ENCODE measurements around the gene RAB37. TPM values are rescaled to one million over a fixed set of nuclear protein-coding genes. Genes with fewer than 3 reads are reported as not detected.

The RAB37 gene
- total and polyA plus RNA-seq, 8 donors, result 2.0 to 42.9 (median 5.3) TPM; not detected in 3

DNA sequence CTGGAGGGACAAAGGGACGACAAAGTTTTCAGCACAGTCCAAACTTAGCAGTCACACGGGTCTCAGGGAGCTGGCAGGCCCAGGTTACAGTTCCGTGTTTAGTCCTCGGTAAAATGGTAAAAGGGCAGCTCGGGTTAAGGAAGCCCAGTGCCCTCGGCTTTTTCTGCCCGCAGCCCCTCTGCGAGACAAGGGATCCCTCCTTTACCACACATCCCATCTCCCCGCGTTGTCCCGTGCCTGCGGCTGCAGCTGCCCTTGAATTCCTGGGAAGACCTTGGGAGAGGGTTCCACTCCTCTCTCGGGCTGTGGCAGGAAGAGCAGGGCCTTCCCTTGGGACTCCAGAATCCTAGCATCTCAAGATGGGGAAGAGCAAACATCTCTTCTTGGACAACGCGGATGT, 7.2 kb upstream of the RAB37 start:
- DNase-seq, result no peak
- Histone ChIP-seq H3K27ac (no peak overlapping the region), H3K9me3 (no peaks in the 10 kb centered on the region), H3K27me3 (peaks cover 0 to 22% (median 0%) of the 10 kb centered on the region in 3 donors), H3K4me3 (no peak overlapping the region), H3K4me1 (peaks cover 0 to 16% (median 4%) of the 10 kb centered on the region in 4 donors), H3K36me3 (no peaks in the 10 kb centered on the region)
- WGBS, 5 donors, result 89 to 92% (median 91%) methylated on average over 15 of the region's 15 CpGs
- TF ChIP-seq POLR2AphosphoS5 (IDR thresholded peaks at IDR 0.05), result no peak
- TF ChIP-seq EP300 (IDR thresholded peaks at IDR 0.05), result no peak
- TF ChIP-seq, protein P1, sequence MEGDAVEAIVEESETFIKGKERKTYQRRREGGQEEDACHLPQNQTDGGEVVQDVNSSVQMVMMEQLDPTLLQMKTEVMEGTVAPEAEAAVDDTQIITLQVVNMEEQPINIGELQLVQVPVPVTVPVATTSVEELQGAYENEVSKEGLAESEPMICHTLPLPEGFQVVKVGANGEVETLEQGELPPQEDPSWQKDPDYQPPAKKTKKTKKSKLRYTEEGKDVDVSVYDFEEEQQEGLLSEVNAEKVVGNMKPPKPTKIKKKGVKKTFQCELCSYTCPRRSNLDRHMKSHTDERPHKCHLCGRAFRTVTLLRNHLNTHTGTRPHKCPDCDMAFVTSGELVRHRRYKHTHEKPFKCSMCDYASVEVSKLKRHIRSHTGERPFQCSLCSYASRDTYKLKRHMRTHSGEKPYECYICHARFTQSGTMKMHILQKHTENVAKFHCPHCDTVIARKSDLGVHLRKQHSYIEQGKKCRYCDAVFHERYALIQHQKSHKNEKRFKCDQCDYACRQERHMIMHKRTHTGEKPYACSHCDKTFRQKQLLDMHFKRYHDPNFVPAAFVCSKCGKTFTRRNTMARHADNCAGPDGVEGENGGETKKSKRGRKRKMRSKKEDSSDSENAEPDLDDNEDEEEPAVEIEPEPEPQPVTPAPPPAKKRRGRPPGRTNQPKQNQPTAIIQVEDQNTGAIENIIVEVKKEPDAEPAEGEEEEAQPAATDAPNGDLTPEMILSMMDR (IDR thresholded peaks at IDR 0.05), result no peak
- no peak for TF ChIP-seq POLR2A (IDR thresholded peaks at IDR 0.05)
- intact Hi-C loops (cut with DNase I; ENCODE audit: low total_unique reads), result loop anchor here (10.0 kb wide), 1 partner anchor 75 kb away; no protein-coding TSS in a partner anchor

DNA sequence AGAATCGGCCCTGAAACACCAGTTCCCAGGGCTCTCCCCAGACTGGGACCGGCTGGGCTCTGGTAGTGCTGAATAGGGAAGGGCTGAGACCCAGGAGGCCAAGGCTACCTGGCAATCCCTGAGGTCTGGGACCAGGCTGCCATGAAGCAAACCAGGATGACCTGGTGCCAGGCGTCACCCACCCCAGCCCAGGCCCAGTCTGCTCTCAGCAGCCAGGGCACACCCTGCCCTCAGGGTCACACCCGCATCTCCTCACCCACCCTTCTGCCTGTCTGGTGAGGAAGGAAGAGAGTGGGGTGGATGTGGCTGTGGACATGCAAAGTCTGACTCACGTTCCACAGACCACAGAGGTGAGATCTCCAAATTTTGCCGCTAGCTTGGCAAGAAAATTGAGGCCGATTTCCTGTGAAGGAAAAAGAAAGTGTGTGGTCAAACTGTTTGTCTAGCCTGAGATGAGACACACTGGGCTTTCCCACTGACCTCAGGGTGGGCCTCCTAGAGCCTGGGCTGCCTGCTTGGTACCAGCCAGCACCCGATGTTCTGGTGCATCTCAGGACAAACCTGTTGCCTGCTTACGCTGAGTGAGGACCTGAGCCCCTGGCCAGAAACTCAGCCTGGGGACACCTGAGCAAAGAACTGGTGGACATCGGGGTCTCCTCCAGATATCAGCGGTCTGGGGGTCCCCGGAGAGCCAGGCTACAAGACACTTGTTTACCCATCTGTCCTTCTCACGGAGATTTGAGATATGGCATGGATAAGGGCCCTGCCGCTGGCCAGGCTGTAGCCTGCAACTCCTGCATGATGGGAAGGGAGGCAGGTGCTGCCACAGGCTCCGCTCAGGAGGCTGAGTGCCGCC, 6.3 kb upstream of the RAB37 start:
- intact Hi-C loops (cut with DNase I; ENCODE audit: low total_unique reads), result loop anchor here (10.0 kb wide), 1 partner anchor 76 kb away; no protein-coding TSS in a partner anchor
- Histone ChIP-seq H3K27ac (no peak overlapping the region), H3K4me3 (no peak overlapping the region), H3K9me3 (no peaks in the 10 kb centered on the region), H3K27me3 (peaks cover 0 to 29% (median 0%) of the 10 kb centered on the region in 3 donors), H3K36me3 (no peaks in the 10 kb centered on the region), H3K4me1 (peaks cover 0 to 16% (median 4%) of the 10 kb centered on the region in 4 donors)
- no peak for TF ChIP-seq EP300 (IDR thresholded peaks at IDR 0.05)
- no peak for TF ChIP-seq POLR2AphosphoS5 (IDR thresholded peaks at IDR 0.05)
- no peak for TF ChIP-seq POLR2A (IDR thresholded peaks at IDR 0.05)
- TF ChIP-seq, protein P1 (IDR thresholded peaks at IDR 0.05), result no peak
- 62 to 70% (median 62%) methylated on average over 12 to 16 of the region's 16 CpGs for WGBS, 5 donors
- no peak for DNase-seq

DNA sequence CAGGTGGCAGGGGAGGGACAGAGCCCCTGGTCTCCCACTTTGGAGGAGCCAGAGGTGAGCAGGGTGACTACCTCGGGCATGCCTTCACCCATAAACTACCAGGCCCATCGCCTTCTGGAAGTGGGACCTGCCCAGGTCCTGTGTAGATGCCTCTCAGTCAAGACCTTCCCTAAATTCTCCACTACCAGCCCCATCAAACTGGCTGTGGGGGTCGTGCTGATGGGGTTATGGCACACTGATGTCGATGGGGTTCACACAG, 5.8 kb upstream of the RAB37 start:
- no peak for DNase-seq

More for the DNA sequence above, 5.8 kb upstream of the RAB37 start:
- WGBS, 5 donors, result 64 to 78% (median 71%) methylated on average over 2 to 4 of the region's 4 CpGs
- H3K27ac ChIP-seq, result no peak overlapping the region
- H3K4me3 ChIP-seq, result no peak overlapping the region
- H3K36me3 ChIP-seq, result no peaks in the 10 kb centered on the region
- intact Hi-C loops (cut with DNase I; ENCODE audit: low total_unique reads), result loop anchor here (10.0 kb wide), 1 partner anchor 76 kb away; no protein-coding TSS in a partner anchor
- H3K9me3 ChIP-seq, result no peaks in the 10 kb centered on the region
- H3K27me3 ChIP-seq, result peaks cover 0 to 34% (median 0%) of the 10 kb centered on the region in 3 donors
- TF ChIP-seq, protein P1 (IDR thresholded peaks at IDR 0.05), result no peak
- TF ChIP-seq POLR2AphosphoS5 (IDR thresholded peaks at IDR 0.05), result no peak
- TF ChIP-seq EP300 (IDR thresholded peaks at IDR 0.05), result no peak
- no peak for TF ChIP-seq POLR2A (IDR thresholded peaks at IDR 0.05)
- peaks cover under 1 to 19% (median 6%) of the 10 kb centered on the region in 4 donors for H3K4me1 ChIP-seq
